ENCODE data around the gene CLECL1. TPM values are rescaled to one million over a fixed set of nuclear protein-coding genes. Genes with fewer than 3 reads are reported as not detected.

CLECL1 gene
- total RNA-seq, 1 donor from 2014 or later: 111 TPM

DNA sequence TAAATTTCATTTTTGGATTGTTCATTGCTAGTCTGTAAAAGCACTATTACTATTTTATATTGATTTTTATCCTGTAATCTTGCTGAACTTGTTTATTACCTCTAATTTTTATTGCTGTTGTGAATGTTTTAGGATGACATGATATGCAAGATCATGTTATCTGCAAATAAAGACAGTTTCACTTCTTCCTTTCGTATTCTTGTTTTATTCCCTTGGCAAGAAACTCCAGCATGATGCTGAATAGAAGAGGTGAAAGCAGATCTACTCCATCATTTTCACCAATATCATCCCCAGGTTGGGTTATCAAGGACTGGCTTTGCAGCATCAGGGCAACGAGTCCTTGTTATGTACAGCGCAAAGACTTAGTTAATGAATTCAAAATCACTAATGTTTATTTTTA is 2.7 kb upstream of the CLECL1 start:
- ChIA-PET CTCF (no interaction called here), POLR2A (interaction anchor here (0.6 to 6.7 kb wide), 5 partner anchors 9 to 67 kb away, joined by 3 to 103 read pairs (median 3); partner anchors contain the start of genes CD69 and CLEC2D)
- H3K36me3 Mint-ChIP-seq (ENCODE audit: low read depth): peaks cover 19% of the 10 kb centered on the region
- TF ChIP-seq, protein P1, sequence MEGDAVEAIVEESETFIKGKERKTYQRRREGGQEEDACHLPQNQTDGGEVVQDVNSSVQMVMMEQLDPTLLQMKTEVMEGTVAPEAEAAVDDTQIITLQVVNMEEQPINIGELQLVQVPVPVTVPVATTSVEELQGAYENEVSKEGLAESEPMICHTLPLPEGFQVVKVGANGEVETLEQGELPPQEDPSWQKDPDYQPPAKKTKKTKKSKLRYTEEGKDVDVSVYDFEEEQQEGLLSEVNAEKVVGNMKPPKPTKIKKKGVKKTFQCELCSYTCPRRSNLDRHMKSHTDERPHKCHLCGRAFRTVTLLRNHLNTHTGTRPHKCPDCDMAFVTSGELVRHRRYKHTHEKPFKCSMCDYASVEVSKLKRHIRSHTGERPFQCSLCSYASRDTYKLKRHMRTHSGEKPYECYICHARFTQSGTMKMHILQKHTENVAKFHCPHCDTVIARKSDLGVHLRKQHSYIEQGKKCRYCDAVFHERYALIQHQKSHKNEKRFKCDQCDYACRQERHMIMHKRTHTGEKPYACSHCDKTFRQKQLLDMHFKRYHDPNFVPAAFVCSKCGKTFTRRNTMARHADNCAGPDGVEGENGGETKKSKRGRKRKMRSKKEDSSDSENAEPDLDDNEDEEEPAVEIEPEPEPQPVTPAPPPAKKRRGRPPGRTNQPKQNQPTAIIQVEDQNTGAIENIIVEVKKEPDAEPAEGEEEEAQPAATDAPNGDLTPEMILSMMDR (IDR thresholded peaks at IDR 0.05): no peak
- H3K4me1 Mint-ChIP-seq: peaks cover 83% of the 10 kb centered on the region
- DNase-seq: no peak
- no peak for ATAC-seq (ENCODE audit: low read depth)
- no peaks in the 10 kb centered on the region for H3K9me3 Mint-ChIP-seq
- no peaks in the 10 kb centered on the region for H3K27me3 Mint-ChIP-seq
- peak overlapping the region; percentile 80 for H3K27ac Mint-ChIP-seq
- intact Hi-C loops (cut with micrococcal nuclease): no loop called here
- peak overlapping the region; percentile 32 for H3K4me3 Mint-ChIP-seq

DNA sequence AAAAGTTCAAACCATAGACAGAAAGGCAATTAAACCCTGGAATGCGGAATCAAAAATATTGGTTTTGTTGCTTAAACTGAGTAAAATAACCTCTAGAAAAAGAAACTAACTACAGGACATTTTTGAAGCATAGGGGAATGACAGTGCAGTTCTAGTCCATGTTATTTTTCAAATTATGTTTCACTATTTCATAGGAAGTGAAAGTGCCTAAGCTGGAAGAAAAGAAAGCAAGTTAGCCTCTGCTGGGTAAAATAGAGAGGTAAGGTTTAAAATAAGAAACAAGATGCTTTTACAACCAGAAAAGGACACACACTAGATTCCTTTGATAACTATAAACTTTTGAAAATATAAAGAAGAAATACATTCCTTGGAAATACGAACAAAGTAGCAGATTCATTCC is 1.1 kb downstream of the CLECL1 start:
- H3K9me3 Mint-ChIP-seq: no peaks in the 10 kb centered on the region
- H3K27ac Mint-ChIP-seq: peak overlapping the region; percentile 94
- DNase-seq (no peak), ATAC-seq (ENCODE audit: low read depth) (peak; percentile 68)
- ChIA-PET POLR2A (interaction anchor here (0.6 to 6.7 kb wide), 14 partner anchors 9 to 93 kb away, joined by 3 to 127 read pairs (median 20); partner anchors contain the start of genes CD69 and CLEC2D), CTCF (interaction anchor here (0.7 to 2.1 kb wide), 4 partner anchors 10 to 97 kb away, joined by 4 to 7 read pairs (median 4); no protein-coding TSS in a partner anchor)
- TF ChIP-seq, protein P1 (IDR thresholded peaks at IDR 0.05): no peak
- peaks cover 28% of the 10 kb centered on the region for H3K36me3 Mint-ChIP-seq (ENCODE audit: low read depth)
- no peaks in the 10 kb centered on the region for H3K27me3 Mint-ChIP-seq
- H3K4me3 Mint-ChIP-seq: peak overlapping the region; percentile 88
- intact Hi-C loops (cut with micrococcal nuclease): loop anchor here (1.0 to 2.0 kb wide), 3 partner anchors 25 to 83 kb away; partner anchors contain the start of gene CD69
- H3K4me1 Mint-ChIP-seq: peaks cover 80% of the 10 kb centered on the region

DNA sequence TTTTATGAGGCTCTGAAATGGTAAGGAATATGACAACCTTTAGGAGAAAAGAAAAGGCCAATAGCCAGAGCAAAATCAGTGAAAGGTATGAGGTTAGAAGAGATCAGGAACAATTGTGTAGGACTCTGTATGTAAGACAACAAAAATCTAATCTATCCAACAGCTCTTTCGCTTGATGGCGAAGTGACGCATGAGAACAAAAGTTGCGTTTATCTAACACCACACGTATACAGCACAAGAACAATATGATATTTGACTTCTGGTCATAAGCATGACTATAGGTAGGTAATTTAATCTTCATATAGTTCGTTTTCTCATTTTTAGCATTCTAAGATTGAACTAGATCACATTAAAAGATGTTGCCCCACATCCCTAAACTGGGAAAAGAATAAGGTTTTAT is 1.5 kb downstream of the CLECL1 start:
- peak overlapping the region; percentile 94 for H3K27ac Mint-ChIP-seq
- peak; percentile 12 for ATAC-seq (ENCODE audit: low read depth)

DNA sequence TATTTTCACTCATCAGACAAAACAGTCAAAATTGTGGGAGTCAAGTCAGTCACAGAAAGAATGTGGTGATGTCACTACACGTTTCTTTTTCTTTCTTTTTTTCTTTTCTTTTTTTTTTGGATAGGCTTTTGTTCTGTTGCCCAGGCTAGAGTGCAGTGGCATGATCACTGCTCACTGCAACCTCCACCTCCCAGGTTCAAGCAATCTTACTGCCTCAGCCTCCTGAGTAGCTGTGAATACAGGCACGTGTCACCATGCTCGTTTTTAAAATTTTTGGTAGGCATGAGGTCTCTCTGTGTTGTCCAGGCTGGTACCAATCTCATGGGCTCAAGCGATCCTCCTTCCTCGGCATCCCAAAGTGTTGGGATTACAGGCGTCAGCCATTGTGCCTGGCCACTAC is 2.3 kb downstream of the CLECL1 start:
- H3K27me3 Mint-ChIP-seq: no peaks in the 10 kb centered on the region
- peak overlapping the region; percentile 88 for H3K4me3 Mint-ChIP-seq
- H3K27ac Mint-ChIP-seq: peak overlapping the region; percentile 94
- TF ChIP-seq, protein P1 (IDR thresholded peaks at IDR 0.05): no peak
- ATAC-seq (ENCODE audit: low read depth) (no peak), DNase-seq (no peak)
- peaks cover 80% of the 10 kb centered on the region for H3K4me1 Mint-ChIP-seq
- ChIA-PET CTCF (interaction anchor here (0.8 to 1.8 kb wide), 6 partner anchors 12 to 83 kb away, joined by 3 to 11 read pairs (median 4); no protein-coding TSS in a partner anchor), POLR2A (interaction anchor here (0.6 to 6.7 kb wide), 18 partner anchors 9 to 1742 kb away, joined by 3 to 127 read pairs (median 8); partner anchors contain the start of genes CD69 and CLEC2D)
- intact Hi-C loops (cut with micrococcal nuclease): no loop called here
- H3K36me3 Mint-ChIP-seq (ENCODE audit: low read depth): peaks cover 31% of the 10 kb centered on the region
- H3K9me3 Mint-ChIP-seq: no peaks in the 10 kb centered on the region

More for the DNA sequence above, 1.5 kb downstream of the CLECL1 start:
- H3K4me3 Mint-ChIP-seq: peak overlapping the region; percentile 88
- ChIA-PET POLR2A (interaction anchor here (0.6 to 6.7 kb wide), 14 partner anchors 10 to 93 kb away, joined by 3 to 127 read pairs (median 20); partner anchors contain the start of genes CD69 and CLEC2D), CTCF (interaction anchor here (0.7 to 2.1 kb wide), 4 partner anchors 10 to 97 kb away, joined by 3 to 7 read pairs (median 4); no protein-coding TSS in a partner anchor)
- H3K27me3 Mint-ChIP-seq: no peaks in the 10 kb centered on the region
- peaks cover 28% of the 10 kb centered on the region for H3K36me3 Mint-ChIP-seq (ENCODE audit: low read depth)
- peaks cover 79% of the 10 kb centered on the region for H3K4me1 Mint-ChIP-seq
- H3K9me3 Mint-ChIP-seq: no peaks in the 10 kb centered on the region
- no peak for DNase-seq
- TF ChIP-seq, protein P1 (IDR thresholded peaks at IDR 0.05): no peak
- intact Hi-C loops (cut with micrococcal nuclease): no loop called here

DNA sequence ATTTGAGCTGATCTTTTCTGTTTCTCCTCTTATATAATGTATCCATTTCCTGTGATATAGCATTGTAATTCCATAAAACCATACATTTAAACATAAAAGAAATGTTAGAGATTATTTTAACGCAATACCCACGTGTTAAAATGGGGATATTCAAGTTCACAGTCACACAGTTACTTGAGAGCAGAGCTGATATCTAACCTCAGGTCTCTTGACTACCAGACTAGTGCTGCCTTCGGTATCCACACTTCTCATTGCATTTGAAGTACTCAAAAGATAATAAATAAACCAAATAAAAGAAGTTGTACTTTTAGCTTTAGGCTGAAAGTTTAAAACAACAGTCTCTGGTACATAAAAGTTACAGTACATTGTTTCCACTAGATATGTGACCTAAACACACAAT is 2.9 kb downstream of the CLECL1 start:
- ATAC-seq (ENCODE audit: low read depth) (no peak), DNase-seq (no peak)
- intact Hi-C loops (cut with micrococcal nuclease): no loop called here
- ChIA-PET CTCF (interaction anchor here (0.7 to 1.8 kb wide), 8 partner anchors 13 to 95 kb away, joined by 3 to 11 read pairs (median 4); no protein-coding TSS in a partner anchor), POLR2A (interaction anchor here (0.8 to 6.7 kb wide), 16 partner anchors 8 to 96 kb away, joined by 3 to 127 read pairs (median 12); partner anchors contain the start of genes CD69 and CLEC2D)
- Mint-ChIP-seq H3K9me3 (no peaks in the 10 kb centered on the region), H3K27me3 (no peaks in the 10 kb centered on the region), H3K4me3 (peak overlapping the region; percentile 88), H3K4me1 (peaks cover 81% of the 10 kb centered on the region), H3K36me3 (ENCODE audit: low read depth) (peaks cover 33% of the 10 kb centered on the region), H3K27ac (peak overlapping the region; percentile 94)
- TF ChIP-seq, protein P1 (IDR thresholded peaks at IDR 0.05): no peak

All from activated B cell treated with CpG ODN at 0.5 μM for 24 hours (primary cell).